ENCODE data around the gene BAIAP2L1. TPM values are rescaled to one million over a fixed set of nuclear protein-coding genes. Genes with fewer than 3 reads are reported as not detected.
"Not testable (repeated sequence)": the region's sequence is repeated elsewhere in the genome, so short reads cannot be mapped to it uniquely, and the experiment has no call there.

The BAIAP2L1 gene
- total RNA-seq, 2 experiments from 2014 or later: 0.63 to 0.82 TPM

DNA sequence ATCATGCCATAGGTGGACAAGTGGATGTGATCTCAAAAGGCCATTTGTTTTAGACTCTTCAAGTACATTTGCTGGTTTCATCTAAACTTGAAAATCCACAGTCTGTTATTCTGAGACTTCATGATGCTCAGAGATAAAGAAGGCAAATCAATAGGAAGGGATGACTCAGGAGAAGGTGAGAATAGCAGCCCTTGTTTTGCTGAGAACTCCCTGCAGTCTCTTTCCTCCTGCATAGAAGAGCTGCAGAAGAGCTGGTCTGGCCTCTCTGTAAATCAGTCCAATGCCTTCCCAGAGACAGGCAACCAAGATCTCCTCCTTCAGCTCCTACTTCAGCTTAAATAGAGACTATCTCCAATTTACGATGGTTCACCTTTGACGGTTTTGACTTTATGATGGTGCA is 4.0 kb upstream of the BAIAP2L1 start:
- POLR2A ChIA-PET: no interaction called here
- CTCF ChIA-PET: no interaction called here

DNA sequence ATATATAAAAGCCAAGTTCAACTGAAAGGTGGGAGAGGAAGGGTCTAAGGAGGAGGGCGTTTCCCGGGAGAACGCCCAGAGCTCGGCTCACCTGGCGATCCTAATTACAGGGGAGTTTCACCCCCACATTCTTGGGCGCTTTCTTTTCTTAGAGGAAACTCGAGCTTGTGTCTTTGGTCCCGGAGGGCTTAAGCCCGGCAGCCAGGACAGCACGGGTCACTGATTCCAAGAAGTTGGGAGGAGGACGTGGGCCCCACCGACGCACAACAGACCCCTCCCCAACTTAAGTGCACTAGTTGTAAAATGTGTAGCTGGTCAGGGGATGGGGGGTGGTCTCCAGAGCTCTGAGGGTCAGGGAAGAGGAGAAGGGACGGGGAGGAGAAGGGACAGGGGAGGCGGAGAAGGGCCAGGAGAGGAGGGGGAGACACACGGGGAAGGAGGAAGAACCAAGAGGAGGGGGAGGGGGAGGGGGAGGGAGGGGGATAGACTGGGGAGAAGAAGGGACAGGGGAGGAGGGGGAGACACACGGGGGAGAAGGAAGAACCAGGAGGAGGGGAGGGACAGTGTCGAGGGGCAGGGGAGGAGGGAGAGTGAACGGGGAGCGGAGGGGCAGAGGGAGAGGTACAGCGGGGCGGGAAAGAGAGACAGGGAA is 874 bp downstream of the BAIAP2L1 start:
- ChIA-PET CTCF (interaction anchor here (0.6 kb wide), 1 partner anchor 11 kb away, joined by 3 read pairs; no protein-coding TSS in a partner anchor), POLR2A (no interaction called here)

DNA sequence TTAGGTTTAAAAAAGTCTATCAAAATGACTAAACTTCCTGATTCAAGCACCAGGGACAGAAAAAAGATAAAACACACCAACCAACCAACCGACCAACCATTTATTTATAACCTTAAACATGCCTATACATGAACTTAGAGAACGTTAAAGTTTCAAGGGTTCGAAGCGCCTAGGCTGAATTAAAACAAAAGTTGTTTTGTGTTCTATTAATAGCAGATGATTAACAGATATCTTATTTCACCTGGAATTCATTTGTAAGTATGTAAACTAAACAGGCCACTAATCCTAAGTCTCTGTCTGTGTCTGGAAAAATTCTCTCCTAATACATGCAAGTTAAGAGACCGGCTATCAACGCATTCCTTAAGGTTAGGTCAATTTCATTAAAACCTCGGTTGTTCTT is 1.4 kb downstream of the BAIAP2L1 start:
- CTCF ChIA-PET: no interaction called here

DNA sequence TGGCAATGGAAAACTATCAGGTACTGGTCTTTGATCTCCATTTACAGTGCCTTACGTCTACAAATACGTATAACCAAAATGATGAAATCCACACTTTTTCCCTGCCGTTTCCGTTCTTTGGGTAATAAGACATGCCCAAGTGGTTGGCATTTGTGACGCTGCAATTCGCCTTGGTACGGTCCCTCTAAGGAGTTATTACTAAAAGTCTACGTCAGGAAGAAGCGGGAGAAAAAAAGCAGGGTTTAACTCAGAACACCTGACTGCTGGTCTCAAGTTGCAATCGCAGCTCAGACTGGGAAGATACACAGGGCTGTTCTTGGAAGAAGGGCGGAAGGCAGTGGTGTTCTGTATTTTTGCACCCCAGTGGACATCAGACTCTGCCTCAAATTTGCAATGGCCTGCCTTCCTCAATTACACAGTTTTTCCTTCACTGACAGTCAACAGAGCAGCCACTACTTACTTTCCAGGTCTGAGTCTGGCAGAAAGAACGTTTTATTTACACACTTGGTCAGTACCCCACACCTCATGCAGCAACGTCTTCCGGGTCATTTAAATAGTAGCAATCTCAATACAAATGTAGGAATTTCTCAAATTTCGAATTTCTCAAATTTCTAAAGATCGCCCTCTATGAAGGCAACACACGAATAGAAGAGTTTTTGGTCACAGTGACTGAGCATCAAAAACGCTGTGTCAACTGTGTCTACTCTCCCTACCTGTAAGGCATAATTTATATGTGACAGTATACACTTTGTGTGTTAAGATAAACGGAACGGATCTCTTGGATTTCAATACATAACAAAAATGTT is 2.1 kb downstream of the BAIAP2L1 start:
- POLR2A ChIA-PET: no interaction called here
- CTCF ChIA-PET: no interaction called here

More for the DNA sequence above, 1.4 kb downstream of the BAIAP2L1 start:
- POLR2A ChIA-PET: no interaction called here

DNA sequence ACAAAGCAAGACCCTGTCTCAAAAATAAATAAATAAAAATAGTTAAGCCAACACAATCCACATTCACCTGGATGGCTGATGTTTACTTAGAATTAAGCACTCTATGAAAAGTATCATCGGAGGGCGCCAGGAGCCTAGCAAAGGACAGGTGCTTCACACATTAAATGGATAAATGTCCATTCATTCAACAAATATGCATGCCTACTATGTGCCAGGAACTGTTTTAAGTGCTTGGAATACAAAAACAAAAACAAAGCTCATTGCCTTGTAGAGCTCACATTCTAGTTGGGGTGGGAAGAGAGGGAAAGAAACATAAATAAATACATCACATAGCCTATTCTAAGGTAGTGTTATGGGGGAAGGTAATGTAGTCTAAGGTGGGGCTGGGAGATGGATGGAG is 4.1 kb downstream of the BAIAP2L1 start:
- ChIA-PET CTCF (no interaction called here), POLR2A (no interaction called here)

DNA sequence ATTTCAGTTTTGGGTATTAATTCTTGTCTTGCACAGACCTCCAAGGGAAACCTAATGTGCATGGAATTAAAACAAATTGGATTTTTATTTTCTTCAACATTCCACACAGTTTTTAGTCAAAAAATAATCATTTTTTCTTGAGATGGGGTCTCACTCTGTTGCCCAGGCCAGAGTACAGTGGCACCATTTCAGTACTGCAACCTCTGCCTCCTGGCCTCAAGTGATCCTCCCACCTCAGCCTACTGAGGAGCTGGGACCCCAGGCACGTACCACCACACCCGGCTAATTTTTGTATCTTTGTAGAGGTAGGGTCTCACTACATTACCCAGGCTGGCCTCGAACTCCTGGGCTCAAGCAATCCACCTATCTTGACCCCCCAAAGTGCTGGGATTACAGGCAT is 4.9 kb downstream of the BAIAP2L1 start:
- ChIA-PET POLR2A (no interaction called here), CTCF (interaction anchor here (0.7 kb wide), 1 partner anchor 290 kb away, joined by 7 read pairs; no protein-coding TSS in a partner anchor)

DNA sequence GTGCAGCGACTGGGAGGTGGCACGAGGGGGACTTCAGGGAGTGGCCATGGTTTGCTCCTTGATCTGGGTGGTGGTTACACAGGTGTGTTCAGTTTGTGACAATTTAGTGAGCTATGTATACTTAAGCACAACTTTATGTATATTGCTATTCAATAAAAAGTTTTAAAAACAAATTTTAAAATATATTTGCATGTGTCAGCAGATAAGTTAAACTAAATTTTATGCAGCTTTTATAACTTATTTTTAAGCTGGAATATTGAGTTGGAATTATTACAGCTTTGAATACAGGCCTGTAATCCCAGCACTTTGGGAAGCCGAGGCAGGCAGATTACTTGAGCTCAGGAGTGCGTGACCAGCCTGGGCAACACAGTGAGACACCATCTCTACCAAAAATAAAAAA is 5.4 kb downstream of the BAIAP2L1 start:
- ChIA-PET POLR2A (no interaction called here), CTCF (interaction anchor here (0.7 kb wide), 1 partner anchor 289 kb away, joined by 7 read pairs; no protein-coding TSS in a partner anchor)

DNA sequence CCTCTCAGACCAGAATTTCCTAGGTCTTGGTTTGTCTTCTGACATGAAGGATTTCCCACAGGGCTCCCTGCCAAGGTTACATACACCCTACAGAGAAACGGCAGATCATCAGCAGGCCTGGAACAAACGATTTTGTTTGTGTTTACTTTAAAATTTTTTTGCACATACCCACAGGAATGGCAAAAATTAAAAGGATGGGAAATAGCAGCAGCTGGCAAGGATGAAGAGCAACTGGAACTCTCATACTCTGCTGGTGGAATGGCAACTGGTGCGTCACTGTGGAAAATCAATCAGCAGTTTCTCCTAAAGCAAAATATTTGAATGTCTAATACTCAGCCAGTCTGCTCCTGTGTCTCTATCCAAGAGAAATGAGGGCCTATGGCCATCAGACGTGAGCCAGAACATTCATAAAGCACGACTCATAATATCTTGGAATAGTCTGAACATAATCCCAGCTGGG is 6.5 kb downstream of the BAIAP2L1 start:
- CTCF ChIA-PET: no interaction called here
- POLR2A ChIA-PET: no interaction called here

DNA sequence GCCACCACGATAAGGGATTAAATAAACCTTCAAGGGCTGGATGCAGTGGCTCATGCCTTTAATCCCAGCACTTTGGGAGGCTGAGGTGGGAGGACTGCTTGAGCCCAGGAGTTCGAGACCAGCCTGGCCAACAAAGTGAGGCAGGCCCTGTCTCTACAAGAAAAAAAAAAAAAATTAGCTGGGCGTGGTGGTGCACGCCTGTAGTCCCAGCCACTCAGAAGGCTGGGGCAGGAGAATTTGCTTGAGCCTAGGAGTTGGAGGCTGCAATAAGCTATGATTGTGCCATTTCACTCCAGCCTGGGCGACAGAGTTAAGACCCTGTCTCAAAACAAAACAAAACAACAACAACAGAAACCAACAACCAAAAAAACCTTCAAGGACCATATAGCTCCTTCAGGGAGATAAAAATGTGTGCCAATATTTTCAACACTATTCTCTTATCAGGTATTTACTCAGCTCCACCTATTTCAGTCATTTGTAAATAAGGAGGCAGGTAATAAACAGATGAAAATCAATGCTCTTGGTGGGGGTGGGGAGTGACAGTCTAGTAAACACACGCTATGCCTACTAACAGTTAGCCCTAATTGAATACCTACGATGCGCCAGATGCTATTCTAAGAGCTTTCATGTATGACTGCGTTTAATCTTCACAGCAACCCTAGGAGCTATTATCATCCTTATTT is 13.2 kb downstream of the BAIAP2L1 start:
- ChIA-PET POLR2A (no interaction called here), CTCF (no interaction called here)

DNA sequence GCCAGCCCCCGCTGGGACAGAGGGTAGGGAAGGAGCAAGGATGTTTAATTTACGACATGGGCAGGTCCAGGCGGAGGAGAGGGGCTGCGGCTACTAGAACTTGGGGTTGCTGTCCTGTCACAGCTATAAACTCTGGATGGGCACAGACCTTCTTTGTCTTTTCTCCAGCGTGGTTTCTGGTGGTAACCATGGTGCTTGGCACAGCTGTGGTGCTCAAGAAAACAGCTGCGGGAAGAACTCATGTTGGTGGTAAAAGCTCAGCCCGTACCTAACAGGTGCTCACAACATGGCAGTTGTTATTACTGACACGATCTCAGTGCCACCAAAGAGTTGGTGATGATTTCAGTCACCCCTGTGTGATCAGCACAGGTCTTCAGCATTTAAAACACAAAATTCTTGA is 13.8 kb downstream of the BAIAP2L1 start:
- ChIA-PET CTCF (no interaction called here), POLR2A (no interaction called here)

DNA sequence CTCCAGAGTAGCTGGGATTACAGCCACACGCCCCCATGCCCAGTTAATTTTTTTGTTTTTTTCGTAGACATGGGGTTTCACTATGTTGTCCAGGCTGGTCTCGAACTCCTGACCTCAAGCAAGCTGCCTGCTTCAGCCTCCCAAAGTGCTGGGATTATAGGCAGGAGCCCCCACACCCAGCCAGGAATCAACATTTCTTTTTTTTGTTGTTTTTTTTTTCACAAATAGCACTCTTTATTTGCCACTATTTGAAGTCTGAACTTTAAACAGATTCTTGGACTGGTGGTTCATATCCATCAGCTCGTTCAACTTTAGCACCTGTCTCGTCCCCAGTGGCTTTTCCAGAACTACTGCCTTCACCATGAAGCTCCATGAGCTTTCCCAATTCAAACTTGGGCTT is 15.4 kb downstream of the BAIAP2L1 start:
- CTCF ChIA-PET, POLR2A ChIA-PET: not testable (repeated sequence)

DNA sequence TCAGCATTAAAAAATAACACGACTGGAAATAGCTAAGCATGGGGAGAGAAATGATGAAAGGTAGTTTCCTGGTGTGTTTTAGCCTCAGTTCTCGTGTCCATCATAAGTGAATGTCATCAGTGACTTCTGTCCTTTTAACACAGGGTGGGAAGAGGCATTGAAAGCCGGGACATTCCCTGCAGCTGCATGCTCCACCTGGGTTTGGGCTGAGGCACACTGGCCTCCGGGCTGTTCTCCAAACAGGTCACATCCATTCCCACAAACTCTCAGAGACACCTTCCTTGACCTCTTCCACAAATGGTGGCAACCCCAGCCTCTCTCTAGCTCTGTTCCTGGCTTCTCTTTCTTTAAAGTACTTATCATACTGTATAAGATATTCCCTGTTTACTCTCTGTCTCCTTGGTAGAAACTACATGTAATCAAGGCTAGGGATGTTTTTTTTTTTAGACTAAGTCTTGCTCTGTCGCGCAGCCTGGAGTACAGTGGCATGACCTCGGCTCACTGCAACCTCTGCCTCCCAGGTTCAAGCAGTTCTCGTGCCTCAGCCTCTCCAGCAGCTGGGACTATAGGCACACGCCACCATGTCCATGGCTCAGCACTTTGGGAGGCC is 22.6 kb downstream of the BAIAP2L1 start:
- ChIA-PET POLR2A (no interaction called here), CTCF (no interaction called here)

DNA sequence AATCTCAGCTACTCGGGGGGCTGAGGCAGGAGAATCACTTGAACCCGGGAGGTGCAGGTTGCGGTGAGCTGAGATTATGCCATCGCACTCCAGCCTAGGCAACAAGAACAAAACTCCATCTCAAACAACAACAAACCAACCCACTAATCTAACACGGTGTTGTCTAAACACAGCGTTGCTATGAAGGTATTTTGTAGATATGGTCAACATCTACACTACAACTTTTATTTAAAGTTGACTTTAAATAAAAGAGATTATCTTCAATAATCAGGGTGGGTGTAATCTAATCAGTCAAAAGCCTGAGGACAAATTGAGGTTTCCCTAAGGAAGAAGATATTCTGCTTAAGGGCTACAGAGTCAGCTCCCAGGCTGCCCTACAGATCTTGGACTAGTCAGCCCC is 24.2 kb downstream of the BAIAP2L1 start:
- ChIA-PET POLR2A (no interaction called here), CTCF (interaction anchor here (0.7 kb wide), 1 partner anchor 280 kb away, joined by 3 read pairs; no protein-coding TSS in a partner anchor)

DNA sequence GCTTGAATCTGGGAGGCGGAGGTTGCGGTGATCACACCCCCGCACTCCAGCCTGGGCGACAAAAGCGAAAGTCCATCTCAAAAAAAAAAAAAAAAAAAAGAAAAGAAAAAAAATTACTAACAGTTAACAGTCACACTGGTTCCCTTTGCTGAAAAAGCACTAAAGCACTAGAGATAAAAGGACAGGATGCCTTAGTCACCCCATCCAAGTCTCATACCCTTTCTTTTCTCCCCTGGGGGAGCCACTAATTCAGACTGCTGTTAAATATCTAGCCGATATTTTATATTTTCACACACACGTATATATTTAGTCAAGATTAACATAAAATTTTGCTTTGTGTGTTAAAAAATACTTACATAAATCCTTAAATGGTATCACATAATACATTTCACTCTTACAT is 25.2 kb downstream of the BAIAP2L1 start:
- CTCF ChIA-PET: no interaction called here
- POLR2A ChIA-PET: no interaction called here

DNA sequence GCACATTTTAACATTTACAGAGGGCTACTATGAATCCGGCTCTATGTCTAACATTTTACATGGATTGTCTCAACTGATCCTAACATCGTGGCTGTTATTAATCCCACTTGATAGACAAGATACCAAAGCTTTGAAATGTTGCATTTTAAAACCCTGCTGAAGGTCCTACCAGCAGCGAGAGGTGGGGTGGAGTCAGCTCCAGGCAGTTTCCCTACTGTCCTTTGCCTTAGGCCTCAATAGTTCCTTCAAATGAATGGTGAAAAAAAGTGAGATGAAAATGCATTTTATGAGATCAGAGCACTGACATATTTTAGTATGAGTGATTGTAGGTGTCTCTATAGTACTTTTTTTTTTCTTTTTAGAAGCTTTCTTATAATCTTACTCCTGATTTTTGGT is 26.6 kb downstream of the BAIAP2L1 start:
- ChIA-PET CTCF (no interaction called here), POLR2A (no interaction called here)

DNA sequence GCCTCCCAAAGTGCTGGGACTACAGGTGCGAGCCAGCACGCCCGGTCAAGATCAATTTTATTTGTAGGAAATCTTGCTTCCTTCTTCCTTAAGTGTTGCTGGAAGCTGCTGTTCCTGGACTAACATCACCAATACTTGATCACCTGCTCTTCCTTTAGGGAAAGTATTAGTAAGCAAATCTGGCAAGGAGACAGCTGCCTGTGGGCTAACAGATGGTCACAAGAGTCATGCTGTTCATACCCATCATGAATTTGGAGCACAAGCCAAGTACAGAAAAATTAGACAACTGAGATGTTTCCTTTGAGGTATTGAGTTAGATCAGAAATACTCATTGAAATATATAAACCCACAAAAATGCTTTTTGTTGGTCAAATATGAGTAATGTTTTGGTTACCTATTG is 27.9 kb downstream of the BAIAP2L1 start:
- ChIA-PET POLR2A (no interaction called here), CTCF (no interaction called here)

DNA sequence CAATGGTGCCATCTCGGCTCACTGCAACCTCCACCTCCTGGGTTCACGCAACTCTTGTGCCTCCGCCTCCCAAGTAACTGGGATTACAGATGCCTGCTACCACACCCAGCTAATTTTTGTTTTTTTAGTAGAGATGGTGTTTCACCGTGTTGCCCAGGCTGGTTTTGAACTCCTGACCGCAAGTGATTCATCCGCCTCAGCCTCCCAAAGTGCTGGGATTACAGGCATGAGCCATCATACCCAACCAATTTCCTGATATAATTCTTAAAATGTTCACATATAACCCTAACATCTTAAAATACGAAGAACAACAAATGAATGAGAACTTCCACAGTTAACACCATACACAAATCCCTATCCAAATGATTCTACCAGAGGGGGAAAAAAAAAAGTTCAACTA is 31.2 kb downstream of the BAIAP2L1 start:
- CTCF ChIA-PET: no interaction called here

DNA sequence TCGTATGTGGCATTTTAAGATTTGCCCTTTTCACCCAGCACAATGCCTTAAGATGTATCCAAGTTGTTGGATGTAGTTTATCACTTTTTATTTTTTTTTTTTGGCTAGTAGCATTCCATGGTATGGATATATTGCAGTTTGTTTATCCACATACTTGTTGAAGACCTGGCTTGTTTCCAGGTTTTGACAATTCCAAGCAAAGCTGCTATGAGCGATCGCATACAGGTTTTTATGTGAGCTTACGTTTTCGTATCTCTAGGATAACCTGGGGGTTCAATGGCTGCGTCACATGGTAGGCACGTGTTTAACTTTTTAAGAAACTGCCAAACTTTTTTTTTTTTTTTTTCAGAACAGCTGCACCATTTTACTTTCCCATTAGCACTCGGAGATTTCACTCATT is 32.2 kb downstream of the BAIAP2L1 start:
- POLR2A ChIA-PET: no interaction called here
- CTCF ChIA-PET: no interaction called here

More for the DNA sequence above, 31.2 kb downstream of the BAIAP2L1 start:
- POLR2A ChIA-PET: interaction anchor here (0.7 kb wide), 1 partner anchor 131 kb away, joined by 3 read pairs; no protein-coding TSS in a partner anchor

DNA sequence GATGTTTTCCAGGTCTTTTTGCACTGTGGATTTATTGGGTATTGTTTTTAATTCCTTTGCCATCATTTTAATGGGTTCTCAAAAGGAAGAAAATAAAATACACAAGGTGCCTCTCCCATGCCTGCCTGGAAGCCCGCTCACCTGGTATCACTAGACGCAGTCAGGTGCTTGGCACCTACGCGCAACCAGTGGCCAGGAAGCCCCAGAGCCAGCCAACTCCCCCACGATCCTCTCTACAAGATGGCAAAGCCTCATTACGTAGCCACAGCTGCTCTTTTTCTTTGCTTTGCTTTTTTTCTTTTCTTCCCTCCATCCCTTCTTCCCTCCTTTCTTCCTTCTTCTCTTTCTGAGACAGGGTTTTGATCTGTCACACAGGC is 34.3 kb downstream of the BAIAP2L1 start:
- POLR2A ChIA-PET: no interaction called here
- CTCF ChIA-PET: no interaction called here

DNA sequence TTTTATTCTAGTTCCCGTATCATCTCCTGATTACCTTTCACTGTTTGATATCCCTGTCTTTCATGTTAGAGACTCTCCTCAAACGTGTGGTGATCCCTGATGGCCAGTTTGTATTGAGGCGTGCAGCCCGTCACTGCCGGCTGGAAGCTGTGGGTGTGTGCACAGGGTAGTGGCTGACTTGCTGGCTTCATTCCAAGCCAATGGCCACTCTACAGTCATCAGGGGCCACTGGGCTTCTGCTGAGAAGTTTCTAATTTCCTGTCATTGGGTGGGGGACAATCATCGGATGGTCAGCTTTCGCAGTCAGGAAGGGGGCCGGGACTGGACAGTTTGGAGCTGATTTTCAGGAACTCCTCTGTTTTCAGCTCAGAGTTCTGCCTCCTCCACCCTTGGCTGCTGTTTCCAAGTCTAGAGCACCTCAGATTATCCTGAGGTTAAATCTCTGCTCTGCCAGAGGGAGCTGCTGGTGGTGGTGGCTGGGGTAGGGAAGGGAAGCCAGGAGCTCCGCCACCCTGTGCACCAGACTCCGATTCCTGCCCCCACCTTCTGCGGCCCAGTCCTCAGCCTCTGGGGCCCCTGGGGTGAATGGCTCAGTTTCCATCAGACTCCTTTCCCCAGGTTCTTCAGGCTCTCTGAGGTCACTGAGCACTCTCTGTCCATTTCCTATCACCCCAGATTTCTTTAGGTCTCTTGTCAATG is 34.9 kb downstream of the BAIAP2L1 start:
- POLR2A ChIA-PET: no interaction called here
- CTCF ChIA-PET: no interaction called here
